HG03039 (cell line): ENCODE data around the gene ABL2.
A peak's percentile ranks its signal among the peaks of the same experiment; 100 is the strongest.

Experiments
- ATAC-seq: cut with Tn5 transposase; IDR thresholded peaks from one replicate; pipeline ENCODE4 v1.9.1; 2021; ENCODE audit warnings: mild to moderate bottlenecking, moderate library complexity; ENCODE audit not compliant: unreplicated experiment

ABL2 gene

GRCh38 chr1:179095924-179096323 is 133.6 kb downstream of the ABL2 start:
- no peak for ATAC-seq

- ATAC-seq, result no peak
These were observed 134.1 kb downstream of the ABL2 start for GRCh38 chr1:179095377-179095776.

- ATAC-seq, result no peak
These were observed 134.7 kb downstream of the ABL2 start for GRCh38 chr1:179094818-179095217.

GRCh38 chr1:179092896-179093461 is 136.5 kb downstream of the ABL2 start:
- ATAC-seq, result no peak

GRCh38 chr1:179091691-179092165 is 137.7 kb downstream of the ABL2 start:
- ATAC-seq, result no peak

- ATAC-seq, result no peak
These were observed 138.6 kb downstream of the ABL2 start for GRCh38 chr1:179090923-179091322.

GRCh38 chr1:179090522-179090921 is 139.0 kb downstream of the ABL2 start:
- no peak for ATAC-seq

GRCh38 chr1:179089827-179090482 is 139.5 kb downstream of the ABL2 start:
- no peak for ATAC-seq

GRCh38 chr1:179087665-179088064 is 141.8 kb downstream of the ABL2 start:
- no peak for ATAC-seq

- ATAC-seq, result no peak
These were observed 145.9 kb downstream of the ABL2 start for GRCh38 chr1:179083533-179083932.

- peak; percentile 1 for ATAC-seq
These were observed 146.5 kb downstream of the ABL2 start for GRCh38 chr1:179082999-179083335.

GRCh38 chr1:179082333-179082998 is 147.0 kb downstream of the ABL2 start:
- peak; percentile 13 for ATAC-seq

- ATAC-seq, result peak; percentile 94
These were observed 147.7 kb downstream of the ABL2 start, which contains the start of gene TOR3A for GRCh38 chr1:179081687-179082332. TOR3A (plus strand) TSS chr1:179082070; CDS start chr1:179082129, 59 bp downstream.

- no peak for ATAC-seq
These were observed 148.4 kb downstream of the ABL2 start for GRCh38 chr1:179080866-179081686.

- no peak for ATAC-seq
These were observed 150.2 kb downstream of the ABL2 start for GRCh38 chr1:179079113-179079761.

- ATAC-seq, result no peak
These were observed 152.1 kb downstream of the ABL2 start for GRCh38 chr1:179077396-179077795.

GRCh38 chr1:179066471-179066870 is 163.0 kb downstream of the ABL2 start:
- no peak for ATAC-seq

- ATAC-seq, result no peak
These were observed 167.9 kb downstream of the ABL2 start for GRCh38 chr1:179061360-179062282.
